IPS-15b (cell line): ENCODE results near the gene BRS3.

Source experiments
- H3K27me3 ChIP-seq: one replicate; pipeline ENCODE4 v1.6.1; 2013; ENCODE audit warnings: low read length; ENCODE audit not compliant: control insufficient read depth, insufficient read depth
- H3K36me3 ChIP-seq: one replicate; pipeline ENCODE4 v1.6.1; 2013; ENCODE audit warnings: low read length; ENCODE audit not compliant: control insufficient read depth, insufficient read depth
- H3K4me1 ChIP-seq: one replicate; pipeline ENCODE4 v1.6.1; 2013; ENCODE audit warnings: mild to moderate bottlenecking, low read length; ENCODE audit not compliant: control insufficient read depth, insufficient read depth
- H3K4me3 ChIP-seq: one replicate; pipeline ENCODE4 v1.5.1; 2013; ENCODE audit warnings: low read depth, low read length
- H3K9ac ChIP-seq: one replicate; pipeline ENCODE4 v1.6.1; 2013; ENCODE audit warnings: low read depth, mild to moderate bottlenecking, low read length
- H3K9me3 ChIP-seq: one replicate; pipeline ENCODE4 v1.6.1; 2013; ENCODE audit warnings: mild to moderate bottlenecking, low read length; ENCODE audit not compliant: control insufficient read depth, insufficient read depth

BRS3 gene

GRCh38 chrX:136540226-136540625 lies 52.5 kb downstream of the BRS3 start:
- H3K9ac ChIP-seq = no peak overlapping the region
- no peaks in the 10 kb centered on the region for H3K36me3 ChIP-seq
- no peaks in the 10 kb centered on the region for H3K9me3 ChIP-seq
- no peaks in the 10 kb centered on the region for H3K4me1 ChIP-seq
- no peak overlapping the region for H3K4me3 ChIP-seq
- no peaks in the 10 kb centered on the region for H3K27me3 ChIP-seq

- Histone ChIP-seq H3K4me3 (no peak overlapping the region), H3K27me3 (no peaks in the 10 kb centered on the region), H3K9ac (no peak overlapping the region), H3K36me3 (no peaks in the 10 kb centered on the region), H3K4me1 (no peaks in the 10 kb centered on the region), H3K9me3 (no peaks in the 10 kb centered on the region)
These were observed 53.5 kb downstream of the BRS3 start for GRCh38 chrX:136541294-136541693.

GRCh38 chrX:136542281-136542680 lies 54.5 kb downstream of the BRS3 start:
- Histone ChIP-seq H3K27me3 (no peaks in the 10 kb centered on the region), H3K9ac (no peak overlapping the region), H3K4me3 (no peak overlapping the region), H3K9me3 (no peaks in the 10 kb centered on the region), H3K36me3 (no peaks in the 10 kb centered on the region), H3K4me1 (no peaks in the 10 kb centered on the region)
